ENCODE results near the gene UBA52. TPM values are rescaled to one million over a fixed set of nuclear protein-coding genes. Genes with fewer than 3 reads are reported as not detected.

The UBA52 gene
- total and polyA plus RNA-seq, 2 of the 13 experiments (the other 11 are each of a cell fraction or from before 2014, with no cell fraction given): 959 to 1,782 TPM

- no peak for TF ChIP-seq ZNF142 (CRISPR knock-in tag; IDR thresholded peaks at IDR 0.05)
- TF ChIP-seq NKX3-1 (CRISPR knock-in tag; IDR thresholded peaks at IDR 0.05): no peak
- 0 out of 2 replicates have a peak, but pooled peaks have one; percentile 21 for TF ChIP-seq ZNF770 (CRISPR knock-in tag; IDR thresholded peaks at IDR 0.05)
- no peak for TF ChIP-seq SOX13 (IDR thresholded peaks at IDR 0.05)
- no peak for TF ChIP-seq SOX13 (CRISPR knock-in tag; conservative IDR thresholded peaks at IDR 0.05 in 1 of 2, IDR thresholded peaks at IDR 0.05 in 1 of 2)
- TF ChIP-seq ZNF337 (CRISPR knock-in tag; IDR thresholded peaks at IDR 0.05; ENCODE audit: borderline replicate concordance, low read depth): no peak
- no peak for TF ChIP-seq GATA4 (IDR thresholded peaks at IDR 0.05; ENCODE audit: borderline replicate concordance, low read depth)
- no peak for TF ChIP-seq PLRG1 (conservative IDR thresholded peaks at IDR 0.05)
- TF ChIP-seq ZNF567 (CRISPR knock-in tag; IDR thresholded peaks at IDR 0.05; ENCODE audit: borderline replicate concordance): no peak
- peak; percentile 96 for TF ChIP-seq ZNF768 (CRISPR knock-in tag; IDR thresholded peaks at IDR 0.05)
- no peak for TF ChIP-seq CBX2 (IDR thresholded peaks at IDR 0.05; ENCODE audit: low read depth, low read length)
- TF ChIP-seq CBX2 (CRISPR knock-in tag; IDR thresholded peaks at IDR 0.05; ENCODE audit: low read depth): no peak
- TF ChIP-seq ATF2 (CRISPR knock-in tag; IDR thresholded peaks at IDR 0.05): no peak
- TF ChIP-seq ZMYM3 (CRISPR knock-in tag; IDR thresholded peaks at IDR 0.05): peak; percentile 83
- TF ChIP-seq ZKSCAN8 (CRISPR knock-in tag; IDR thresholded peaks at IDR 0.05; ENCODE audit: borderline replicate concordance): no peak
- TF ChIP-seq SNRNP70 (IDR thresholded peaks at IDR 0.05; ENCODE audit: low read depth, low read length): no peak
- no peak for TF ChIP-seq TMF1 (CRISPR knock-in tag; IDR thresholded peaks at IDR 0.05; ENCODE audit: low read depth)
- no peak for TF ChIP-seq ZNF160 (CRISPR knock-in tag; IDR thresholded peaks at IDR 0.05)
- TF ChIP-seq BRCA1 (CRISPR knock-in tag; IDR thresholded peaks at IDR 0.05): no peak
- no peak for TF ChIP-seq ZNF235 (CRISPR knock-in tag; IDR thresholded peaks at IDR 0.05; ENCODE audit: borderline replicate concordance)
- no peak for TF ChIP-seq FOXA1 (IDR thresholded peaks at IDR 0.05)
- TF ChIP-seq FOXA1 (CRISPR knock-in tag; IDR thresholded peaks at IDR 0.05): no peak
Measured at GRCh38 chr19:18608805-18609716, 37.4 kb downstream of the UBA52 start (continued).
